CD8-positive, alpha-beta memory T cell (primary cell): ENCODE measurements around the gene MRPS21. TPM values are rescaled to one million over a fixed set of nuclear protein-coding genes. Genes with fewer than 3 reads are reported as not detected.

Experiments used
- CTCF ChIA-PET: fragments of 350-600 bp; sonication (Branson Sonifier 250); formaldehyde crosslinking; loops from one replicate; lab custom pipeline; 2021; ENCODE audit warnings: antibody characterized with exemption; lab: Charles Lee
- POLR2A ChIA-PET: fragments of 350-600 bp; sonication (Branson Sonifier 250); formaldehyde crosslinking; loops from one replicate; lab custom pipeline; 2021; ENCODE audit warnings: antibody characterized with exemption; lab: Charles Lee
- DNase-seq, 5 donors: peaks; one replicate each; pipeline versions ENCODE4 v3.0.0 to v3.0.0-alpha.2; 2020 to 2022; ENCODE audit warnings: mixed read lengths in 1 of 5
- H3K27ac ChIP-seq: one replicate; pipeline ENCODE4 v1.7.0; 2013; ENCODE audit warnings: low read depth, mild to moderate bottlenecking, low read length, moderate library complexity
- H3K27me3 ChIP-seq: 2 replicates; pipeline ENCODE4 v1.7.0; 2013; ENCODE audit warnings: low read length, mild to moderate bottlenecking; ENCODE audit not compliant: insufficient read depth, poor library complexity, severe bottlenecking
- H3K36me3 ChIP-seq: 2 replicates; pipeline ENCODE4 v1.7.0; 2013; ENCODE audit warnings: mild to moderate bottlenecking, low read length, moderate library complexity; ENCODE audit not compliant: insufficient read depth
- H3K4me1 ChIP-seq: 2 replicates; pipeline ENCODE4 v1.7.0; 2013; ENCODE audit warnings: mild to moderate bottlenecking, low read length, moderate library complexity; ENCODE audit not compliant: insufficient read depth
- H3K4me3 ChIP-seq: 2 replicates; pipeline ENCODE4 v1.7.0; 2013; ENCODE audit warnings: mild to moderate bottlenecking, low read length
- H3K9me3 ChIP-seq: 2 replicates; pipeline ENCODE4 v1.7.0; 2013; ENCODE audit warnings: mild to moderate bottlenecking, low read length
- H3K27ac Mint-ChIP-seq, 8 donors: one replicate each; pipeline ENCODE4 v1.8.0; 2020 to 2021; ENCODE audit warnings: mixed read lengths in 8 of 8, mild to moderate bottlenecking in 6 of 8, inconsistent platforms in 3 of 8, moderate library complexity in 3 of 8
- H3K27me3 Mint-ChIP-seq, 2 donors: one replicate each; pipeline ENCODE4 v1.8.0; 2020 to 2021; ENCODE audit warnings: mixed read lengths in 2 of 2, mild to moderate bottlenecking in 1 of 2, moderate library complexity in 1 of 2
- H3K36me3 Mint-ChIP-seq, 3 donors: one replicate each; pipeline ENCODE4 v1.8.0; 2020 to 2021; ENCODE audit warnings: mixed read lengths in 3 of 3, inconsistent platforms in 1 of 3, mild to moderate bottlenecking in 1 of 3
- H3K4me1 Mint-ChIP-seq, 3 donors: one replicate each; pipeline ENCODE4 v1.8.0; 2020 to 2021; ENCODE audit warnings: mixed read lengths in 3 of 3, inconsistent platforms in 1 of 3, mild to moderate bottlenecking in 1 of 3
- H3K4me3 Mint-ChIP-seq, 7 donors: one replicate each; pipeline ENCODE4 v1.8.0; 2020 to 2021; ENCODE audit warnings: mixed read lengths in 7 of 7, mild to moderate bottlenecking in 6 of 7, moderate library complexity in 4 of 7, inconsistent platforms in 2 of 7
- H3K9me3 Mint-ChIP-seq, 5 donors: one replicate each; pipeline ENCODE4 v1.8.0; 2020 to 2022; ENCODE audit warnings: mixed read lengths in 5 of 5, mild to moderate bottlenecking in 3 of 5, moderate library complexity in 2 of 5, inconsistent platforms in 1 of 5
- polyA plus RNA-seq: library from polyadenylated mRNA; unstranded; fragments of 300-500 nt; fragmentation: Illumina TruSeq; gene quantifications from one replicate; pipeline ENCODE4 v1.2.3, GENCODE V29; 2021
- total RNA-seq, 2 experiments: library from RNA; stranded (reverse); gene quantifications; one replicate each; pipeline ENCODE4 v1.2.3, GENCODE V29; 2021

The MRPS21 gene
- total and polyA plus RNA-seq, 3 experiments from 2014 or later = 76.9 to 81.0 (median 80.1) TPM

DNA sequence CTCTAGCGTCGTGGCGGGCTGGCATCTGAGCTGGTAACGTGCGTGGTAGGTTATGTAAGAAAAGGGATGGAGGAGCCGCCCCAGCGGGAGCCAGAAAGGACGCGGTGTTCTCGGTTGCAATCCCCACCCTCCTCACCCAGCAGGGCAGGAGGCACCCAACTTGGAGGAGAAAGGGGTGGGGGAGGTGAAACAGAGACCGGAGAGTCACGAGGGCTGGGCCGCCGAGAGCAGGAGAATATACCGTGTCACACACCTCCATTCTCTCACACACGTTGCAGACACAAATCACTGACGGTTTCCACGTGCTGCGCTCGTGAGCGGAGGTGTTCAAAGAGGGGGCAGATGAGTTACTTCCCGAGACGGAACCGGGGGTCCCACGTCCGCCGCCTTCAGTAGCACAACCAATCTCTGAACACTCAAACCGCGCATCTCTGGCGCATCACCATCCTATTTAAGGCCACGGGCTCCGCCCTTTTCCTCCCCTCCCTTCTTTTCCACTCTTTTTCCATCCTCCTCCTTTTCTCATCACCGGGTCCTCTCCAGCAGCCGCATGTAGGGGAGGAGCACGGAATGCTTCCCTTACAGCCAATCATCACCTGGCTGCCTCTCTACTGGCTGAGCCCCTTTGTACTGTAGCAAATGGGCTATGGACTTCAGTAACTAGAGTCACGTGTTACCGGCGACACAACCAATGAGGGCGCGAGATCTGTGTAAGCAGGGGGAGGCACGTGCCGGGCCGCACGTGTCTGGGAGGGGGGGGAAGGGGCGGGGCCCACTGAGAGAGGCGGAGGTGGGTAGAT, 11.7 kb upstream of the MRPS21 start, which contains the start of gene CIART:
Gene CIART, plus strand, starts transcription at position 797 of the 800 bp plus-strand sequence. CDS start 714 bp downstream, outside the sequence.
- no peaks in the 10 kb centered on the region for H3K27me3 ChIP-seq
- H3K36me3 Mint-ChIP-seq = peaks cover 0 to under 1% (median 0%) of the 10 kb centered on the region in 3 donors
- no peaks in the 10 kb centered on the region for H3K36me3 ChIP-seq
- H3K4me1 ChIP-seq = peaks cover 27% of the 10 kb centered on the region
- H3K4me1 Mint-ChIP-seq = peaks cover 25 to 31% (median 27%) of the 10 kb centered on the region in 3 donors
- peak; percentile 48 to 90 (median 78) for DNase-seq
- peak within 1 kb of the TSS; percentile 67 for H3K4me3 ChIP-seq
- H3K4me3 Mint-ChIP-seq = peak within 1 kb of the TSS; percentile 79 to 94 (median 87)
- no peaks in the 10 kb centered on the region for H3K27me3 Mint-ChIP-seq
- POLR2A ChIA-PET = interaction anchor here (1.0 to 1.3 kb wide), 4 partner anchors 13 to 82 kb away, joined by 3 to 12 read pairs (median 5); partner anchors contain the start of genes APH1A and RPRD2
- H3K27ac Mint-ChIP-seq = peak within 1 kb of the TSS; percentile 71 to 98 (median 94)
- CTCF ChIA-PET = interaction anchor here (0.9 to 1.4 kb wide), 8 partner anchors 11 to 83 kb away, joined by 3 to 11 read pairs (median 4); partner anchors contain the start of genes APH1A, CA14 and RPRD2
- H3K9me3 Mint-ChIP-seq = no peaks in the 10 kb centered on the region
- H3K9me3 ChIP-seq = no peaks in the 10 kb centered on the region
- H3K27ac ChIP-seq = peak within 1 kb of the TSS; percentile 22

DNA sequence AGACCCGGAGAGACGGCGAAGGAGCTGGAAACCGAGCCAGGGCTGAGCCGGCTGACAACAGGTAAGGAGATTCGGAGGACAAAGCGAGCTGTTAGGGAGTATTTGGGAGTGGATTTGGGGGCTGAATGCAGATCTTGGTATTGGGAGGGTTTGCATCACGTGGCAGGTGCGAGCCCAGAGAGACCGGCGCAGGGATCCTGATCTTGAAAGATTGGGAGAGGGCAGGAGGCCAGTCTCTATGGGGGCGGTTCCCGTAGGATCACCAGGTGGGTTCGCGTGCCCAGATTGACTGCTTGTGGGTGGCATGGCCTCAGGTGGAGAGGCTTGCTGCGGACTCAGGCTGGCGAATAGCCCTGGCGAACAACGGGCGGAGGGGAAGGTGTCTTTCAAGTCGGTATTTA, 11.1 kb upstream of the MRPS21 start:
- Histone ChIP-seq H3K4me1 (peaks cover 27% of the 10 kb centered on the region), H3K36me3 (no peaks in the 10 kb centered on the region), H3K27ac (no peak overlapping the region), H3K4me3 (peak overlapping the region; percentile 67), H3K27me3 (no peaks in the 10 kb centered on the region), H3K9me3 (no peaks in the 10 kb centered on the region)
- POLR2A ChIA-PET = interaction anchor here (1.0 kb wide), 2 partner anchors 13 to 81 kb away, joined by 3 to 5 read pairs; partner anchors contain the start of genes APH1A and RPRD2
- H3K27ac Mint-ChIP-seq = peak overlapping the region in 7 of 8 donors; percentile 27 to 97 (median 87)
- H3K4me3 Mint-ChIP-seq = peak overlapping the region; percentile 79 to 94 (median 87)
- CTCF ChIA-PET = interaction anchor here (0.9 to 1.4 kb wide), 2 partner anchors 13 to 26 kb away, joined by 3 read pairs; no protein-coding TSS in a partner anchor
- no peak for DNase-seq
- H3K27me3 Mint-ChIP-seq = no peaks in the 10 kb centered on the region
- H3K9me3 Mint-ChIP-seq = no peaks in the 10 kb centered on the region
- peaks cover 25 to 31% (median 27%) of the 10 kb centered on the region in 3 donors for H3K4me1 Mint-ChIP-seq
- no peaks in the 10 kb centered on the region for H3K36me3 Mint-ChIP-seq

DNA sequence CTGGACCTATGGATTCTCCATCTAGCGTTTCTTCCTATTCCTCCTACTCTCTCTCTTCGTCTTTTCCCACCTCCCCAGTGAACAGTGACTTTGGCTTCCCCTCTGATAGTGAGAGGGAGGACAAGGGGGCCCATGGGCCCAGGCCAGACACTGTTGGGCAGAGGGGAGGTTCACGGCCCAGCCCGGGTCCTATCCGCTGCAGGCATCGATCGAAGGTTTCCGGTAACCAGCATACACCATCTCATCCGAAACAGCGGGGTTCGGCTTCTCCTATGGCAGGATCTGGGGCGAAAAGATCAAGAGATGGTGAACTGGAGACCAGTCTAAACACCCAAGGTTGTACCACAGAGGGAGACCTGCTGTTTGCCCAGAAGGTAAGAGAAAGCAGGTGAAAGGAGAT, 10.4 kb upstream of the MRPS21 start:
- CTCF ChIA-PET = interaction anchor here (0.9 to 1.4 kb wide), 2 partner anchors 13 to 27 kb away, joined by 3 read pairs; no protein-coding TSS in a partner anchor
- no peak overlapping the region for H3K27ac ChIP-seq
- no peaks in the 10 kb centered on the region for H3K36me3 ChIP-seq
- Mint-ChIP-seq H3K4me1 (peaks cover 25 to 31% (median 27%) of the 10 kb centered on the region in 3 donors), H3K27me3 (no peaks in the 10 kb centered on the region), H3K9me3 (no peaks in the 10 kb centered on the region), H3K27ac (peak overlapping the region in 2 of 8 donors; percentile 53 to 64), H3K4me3 (peak overlapping the region in 2 of 7 donors; percentile 7 to 94), H3K36me3 (no peaks in the 10 kb centered on the region)
- DNase-seq = no peak
- no peaks in the 10 kb centered on the region for H3K9me3 ChIP-seq
- peaks cover 27% of the 10 kb centered on the region for H3K4me1 ChIP-seq
- no peak overlapping the region for H3K4me3 ChIP-seq
- no peaks in the 10 kb centered on the region for H3K27me3 ChIP-seq
- POLR2A ChIA-PET = interaction anchor here (1.0 kb wide), 2 partner anchors 14 to 81 kb away, joined by 3 to 5 read pairs; partner anchors contain the start of genes APH1A and RPRD2

DNA sequence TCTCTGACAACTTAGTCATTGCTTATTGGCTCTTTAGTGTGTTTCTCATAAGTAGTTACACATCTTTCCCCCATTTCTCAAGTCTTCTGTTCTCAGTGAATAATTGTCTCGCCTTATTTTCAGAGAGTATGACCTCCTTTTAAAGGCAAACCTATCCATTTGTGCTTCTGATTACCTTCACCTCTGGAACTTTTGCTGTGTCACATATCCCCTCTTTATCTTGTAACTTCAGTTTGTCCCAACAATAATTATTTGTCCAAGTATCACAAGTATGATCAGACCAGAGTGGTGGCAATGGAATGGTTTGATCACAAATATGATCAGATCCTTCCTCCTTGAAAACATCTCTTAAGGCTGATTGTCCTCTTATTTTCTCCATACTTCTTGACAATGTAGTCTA, 5.3 kb upstream of the MRPS21 start:
- Histone ChIP-seq H3K36me3 (no peaks in the 10 kb centered on the region), H3K27ac (no peak overlapping the region), H3K9me3 (no peaks in the 10 kb centered on the region), H3K4me3 (no peak overlapping the region), H3K4me1 (peaks cover 7% of the 10 kb centered on the region), H3K27me3 (no peaks in the 10 kb centered on the region)
- H3K4me3 Mint-ChIP-seq = no peak overlapping the region
- H3K9me3 Mint-ChIP-seq = no peaks in the 10 kb centered on the region
- ChIA-PET POLR2A (no interaction called here), CTCF (interaction anchor here (1.3 kb wide), 1 partner anchor 15 kb away, joined by 3 read pairs; no protein-coding TSS in a partner anchor)
- no peaks in the 10 kb centered on the region for H3K27me3 Mint-ChIP-seq
- peak overlapping the region in 1 of 8 donors; percentile 3 for H3K27ac Mint-ChIP-seq
- DNase-seq = no peak
- H3K4me1 Mint-ChIP-seq = peaks cover 6 to 8% (median 7%) of the 10 kb centered on the region in 3 donors
- peaks cover 0 to 1% (median 0%) of the 10 kb centered on the region in 3 donors for H3K36me3 Mint-ChIP-seq

DNA sequence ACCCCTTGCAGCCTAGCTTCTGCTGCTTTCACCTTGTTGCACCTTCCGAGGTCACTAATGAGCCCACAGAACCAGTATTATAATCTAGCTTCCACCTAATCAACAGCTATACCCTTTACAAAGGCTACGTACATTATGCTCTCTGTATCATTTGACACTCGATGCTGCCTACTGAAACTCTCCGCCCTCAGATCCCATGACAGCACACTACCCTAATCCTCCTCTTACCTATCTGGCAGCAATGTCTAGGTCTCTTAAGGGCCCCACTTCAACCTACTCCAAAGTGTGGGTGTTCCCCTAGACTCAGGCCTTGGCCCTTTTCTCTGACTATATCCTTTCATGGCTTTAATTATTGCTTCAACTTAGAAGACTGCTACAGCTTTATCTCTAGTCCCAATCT, 4.8 kb upstream of the MRPS21 start:
- no peak overlapping the region for H3K27ac ChIP-seq
- no peak overlapping the region for H3K4me3 ChIP-seq
- peaks cover 8% of the 10 kb centered on the region for H3K4me1 ChIP-seq
- peaks cover 0 to 6% (median 0%) of the 10 kb centered on the region in 3 donors for H3K36me3 Mint-ChIP-seq
- no peak for DNase-seq
- no peaks in the 10 kb centered on the region for H3K27me3 ChIP-seq
- H3K4me3 Mint-ChIP-seq = no peak overlapping the region
- peaks cover 10 to 11% (median 11%) of the 10 kb centered on the region in 3 donors for H3K4me1 Mint-ChIP-seq
- H3K9me3 Mint-ChIP-seq = no peaks in the 10 kb centered on the region
- CTCF ChIA-PET = interaction anchor here (1.3 kb wide), 1 partner anchor 15 kb away, joined by 3 read pairs; no protein-coding TSS in a partner anchor
- H3K27ac Mint-ChIP-seq = peak overlapping the region in 2 of 8 donors; percentile 3 to 44
- no peaks in the 10 kb centered on the region for H3K36me3 ChIP-seq
- H3K27me3 Mint-ChIP-seq = no peaks in the 10 kb centered on the region
- POLR2A ChIA-PET = no interaction called here
- H3K9me3 ChIP-seq = no peaks in the 10 kb centered on the region

DNA sequence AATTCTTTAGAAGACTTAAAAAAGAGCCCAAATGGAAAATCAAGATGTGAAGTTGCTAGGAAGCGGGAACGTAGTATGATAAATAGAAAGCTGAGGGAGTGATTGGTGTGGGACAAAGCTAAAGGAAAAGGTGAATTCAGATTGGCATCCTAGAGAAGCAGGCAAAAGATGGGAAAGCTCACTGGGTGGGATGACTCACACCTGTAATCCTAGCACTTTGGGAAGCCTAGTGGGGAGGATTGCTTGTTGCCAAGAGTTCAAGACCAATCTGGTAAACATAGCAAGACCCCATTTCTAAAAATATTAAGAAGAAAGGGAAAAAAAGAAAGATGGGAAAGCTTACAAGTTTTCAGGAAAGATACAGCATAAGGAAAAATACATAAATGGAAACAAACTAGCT, 1.8 kb downstream of the MRPS21 start:
- DNase-seq = no peak
- no peak overlapping the region for H3K27ac ChIP-seq
- ChIA-PET CTCF (interaction anchor here (1.2 to 1.4 kb wide), 2 partner anchors 13 to 16 kb away, joined by 3 to 5 read pairs; partner anchors contain the start of gene CIART), POLR2A (interaction anchor here (0.7 kb wide), 1 partner anchor 27 kb away, joined by 4 read pairs; the partner anchor contains the start of gene APH1A)
- Mint-ChIP-seq H3K27me3 (peaks cover 0 to 1% of the 10 kb centered on the region in 2 donors), H3K9me3 (no peaks in the 10 kb centered on the region), H3K36me3 (peaks cover 0 to 54% (median 8%) of the 10 kb centered on the region in 3 donors), H3K4me1 (peaks cover 30 to 43% (median 35%) of the 10 kb centered on the region in 3 donors), H3K4me3 (peak overlapping the region; percentile 0 to 71 (median 41)), H3K27ac (peak overlapping the region in 7 of 8 donors; percentile 31 to 95 (median 64))
- no peaks in the 10 kb centered on the region for H3K9me3 ChIP-seq
- H3K4me1 ChIP-seq = peaks cover 8% of the 10 kb centered on the region
- H3K27me3 ChIP-seq = no peaks in the 10 kb centered on the region
- H3K4me3 ChIP-seq = no peak overlapping the region
- no peaks in the 10 kb centered on the region for H3K36me3 ChIP-seq

DNA sequence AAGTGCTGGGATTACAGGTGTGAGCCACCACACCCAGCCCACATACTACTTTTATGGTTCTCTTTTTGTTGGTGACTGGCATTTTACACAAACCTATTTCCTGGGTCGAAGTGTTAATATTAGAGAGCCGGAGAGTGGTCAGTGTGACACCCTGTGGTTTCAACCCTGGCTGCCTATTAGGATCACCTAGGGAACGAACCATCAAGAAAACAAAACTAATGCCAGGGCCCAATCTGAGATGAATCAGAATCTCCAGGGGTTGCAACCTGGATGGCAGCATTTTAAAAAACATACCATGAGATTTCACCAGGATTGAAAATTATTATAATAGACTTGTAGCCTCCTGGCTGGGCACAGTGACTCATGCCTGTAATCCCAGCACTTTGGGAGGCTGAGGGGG, 6.1 kb downstream of the MRPS21 start:
- H3K27me3 Mint-ChIP-seq = peaks cover 0 to 1% of the 10 kb centered on the region in 2 donors
- CTCF ChIA-PET = no interaction called here
- POLR2A ChIA-PET = interaction anchor here (0.7 kb wide), 1 partner anchor 121 kb away, joined by 4 read pairs; no protein-coding TSS in a partner anchor
- Histone ChIP-seq H3K4me1 (no peaks in the 10 kb centered on the region), H3K9me3 (no peaks in the 10 kb centered on the region), H3K4me3 (no peak overlapping the region), H3K27ac (no peak overlapping the region), H3K27me3 (no peaks in the 10 kb centered on the region), H3K36me3 (peaks cover 16% of the 10 kb centered on the region)
- DNase-seq = no peak
- H3K4me3 Mint-ChIP-seq = no peak overlapping the region
- H3K9me3 Mint-ChIP-seq = no peaks in the 10 kb centered on the region
- H3K36me3 Mint-ChIP-seq = peaks cover 0 to 66% (median 21%) of the 10 kb centered on the region in 3 donors
- H3K4me1 Mint-ChIP-seq = peaks cover 15 to 36% (median 25%) of the 10 kb centered on the region in 3 donors
- H3K27ac Mint-ChIP-seq = peak overlapping the region in 4 of 8 donors; percentile 12 to 51 (median 24)
